MCF 10A (cell line): ENCODE data around the gene NDUFA7. TPM values are rescaled to one million over a fixed set of nuclear protein-coding genes. Genes with fewer than 3 reads are reported as not detected.

Experiments used
- BruUV-seq: library from RNA; stranded (reverse); fragments of 400-500 nt; replicated peaks from 2 replicates; lab custom pipeline; 2021; lab: Mats Ljungman, UMichigan
- CTCF ChIA-PET: fragments of 300-600 bp; sonication (Branson Sonifier 250); formaldehyde crosslinking; extraction: SDS; loops from one replicate; lab custom pipeline; 2021; ENCODE audit warnings: antibody characterized with exemption, inconsistent platforms; lab: Yijun Ruan, JAX
- POLR2A ChIA-PET: fragments of 300-600, 350-650 bp; sonication (Branson Sonifier 250); formaldehyde crosslinking; extraction: SDS; loops from one replicate; lab custom pipeline; 2020; ENCODE audit warnings: antibody characterized with exemption, inconsistent platforms; lab: Yijun Ruan, JAX
- DNase-seq: peaks from one replicate; pipeline ENCODE4 v3.0.0-alpha.2; 2018; ENCODE audit not compliant: unreplicated experiment
- H3K27ac Mint-ChIP-seq: one replicate; pipeline ENCODE4 v1.8.0; 2022; ENCODE audit warnings: mild to moderate bottlenecking, low read depth, mixed read lengths; ENCODE audit not compliant: unreplicated experiment
- H3K27me3 Mint-ChIP-seq: one replicate; pipeline ENCODE4 v1.8.0; 2022; ENCODE audit warnings: mixed read lengths; ENCODE audit not compliant: insufficient read depth, unreplicated experiment
- H3K36me3 Mint-ChIP-seq: one replicate; pipeline ENCODE4 v1.8.0; 2022; ENCODE audit warnings: mild to moderate bottlenecking, moderate library complexity, mixed read lengths; ENCODE audit not compliant: insufficient read depth, unreplicated experiment
- H3K4me1 Mint-ChIP-seq: one replicate; pipeline ENCODE4 v1.8.0; 2022; ENCODE audit warnings: mixed read lengths; ENCODE audit not compliant: insufficient read depth, unreplicated experiment
- H3K4me3 Mint-ChIP-seq: one replicate; pipeline ENCODE4 v1.8.0; 2022; ENCODE audit warnings: mild to moderate bottlenecking, moderate library complexity, mixed read lengths; ENCODE audit not compliant: unreplicated experiment
- H3K9me3 Mint-ChIP-seq: one replicate; pipeline ENCODE4 v1.8.0; 2022; ENCODE audit warnings: mixed read lengths; ENCODE audit not compliant: unreplicated experiment
- CTCF ChIP-seq: fragments of 200-600 bp; IDR thresholded peaks from one replicate; pipeline ENCODE4 v1.8.0; 2022; ENCODE audit warnings: antibody characterized with exemption, mild to moderate bottlenecking; ENCODE audit not compliant: unreplicated experiment
- intact Hi-C: fragments of 100-400 bp; cut with micrococcal nuclease; formaldehyde crosslinking; loops from 2 replicates; pipeline ENCODE4 v1.14.1; 2022
- total RNA-seq: library from RNA; stranded (reverse); gene quantifications from 2 replicates; pipeline ENCODE4 v1.2.3, GENCODE V29; 2022

NDUFA7 gene
- total RNA-seq, 1 experiment from 2014 or later: 91.8 TPM

DNA sequence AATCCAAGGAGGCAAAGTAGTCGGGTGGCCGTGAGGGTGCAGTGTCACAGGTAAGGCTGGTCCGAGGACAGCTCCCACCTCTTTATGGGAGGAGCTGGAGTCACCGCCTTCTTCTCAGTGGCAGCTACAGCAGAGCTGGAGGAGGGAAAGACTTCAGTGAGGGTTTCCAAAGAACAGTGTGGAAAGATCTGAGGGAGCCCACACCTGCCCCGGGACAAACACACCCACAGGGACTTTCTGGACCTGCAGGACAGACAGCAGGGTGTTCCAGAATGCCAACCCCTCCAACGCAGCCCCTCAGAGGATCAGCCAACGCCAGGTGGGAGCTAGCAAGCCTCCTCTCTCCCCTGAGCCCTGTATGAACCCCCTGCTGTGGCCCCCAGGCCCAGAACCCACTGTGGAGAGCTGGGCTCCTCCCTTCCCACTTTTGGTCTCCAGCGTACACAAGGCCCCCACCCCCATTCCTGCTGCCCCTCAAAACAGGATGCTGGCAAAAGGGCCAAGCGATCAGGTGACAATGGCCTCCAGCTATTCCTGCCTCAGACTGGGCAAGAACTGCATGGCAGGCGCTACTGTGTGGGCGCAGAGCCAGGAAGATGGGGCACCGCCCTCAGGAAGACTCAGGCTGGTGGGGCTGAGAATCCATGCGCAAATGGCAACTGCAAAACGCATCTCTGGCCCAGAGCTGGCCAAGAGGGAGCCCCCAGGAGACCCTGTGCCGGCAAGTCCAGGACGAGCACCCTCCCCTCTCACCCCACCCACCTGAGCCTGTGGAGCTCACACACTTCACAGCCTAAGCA lies 9.5 kb downstream of the NDUFA7 start:
- CTCF ChIA-PET: interaction anchor here (0.7 to 0.9 kb wide), 4 partner anchors 42 to 266 kb away, joined by 3 to 6 read pairs (median 3); no protein-coding TSS in a partner anchor
- H3K36me3 Mint-ChIP-seq: peaks cover 65% of the 10 kb centered on the region
- intact Hi-C loops: no loop called here
- H3K4me1 Mint-ChIP-seq: peaks cover 15% of the 10 kb centered on the region
- no peak overlapping the region for H3K27ac Mint-ChIP-seq
- no peak for TF ChIP-seq CTCF
- no peaks in the 10 kb centered on the region for H3K27me3 Mint-ChIP-seq
- POLR2A ChIA-PET: interaction anchor here (0.6 to 2.1 kb wide), 3 partner anchors 9 to 21 kb away, joined by 3 to 20 read pairs (median 3); partner anchors contain the start of genes NDUFA7 and RPS28
- H3K4me3 Mint-ChIP-seq: no peak overlapping the region
- no TSS peak for BruUV-seq
- no peaks in the 10 kb centered on the region for H3K9me3 Mint-ChIP-seq
- no peak for DNase-seq

DNA sequence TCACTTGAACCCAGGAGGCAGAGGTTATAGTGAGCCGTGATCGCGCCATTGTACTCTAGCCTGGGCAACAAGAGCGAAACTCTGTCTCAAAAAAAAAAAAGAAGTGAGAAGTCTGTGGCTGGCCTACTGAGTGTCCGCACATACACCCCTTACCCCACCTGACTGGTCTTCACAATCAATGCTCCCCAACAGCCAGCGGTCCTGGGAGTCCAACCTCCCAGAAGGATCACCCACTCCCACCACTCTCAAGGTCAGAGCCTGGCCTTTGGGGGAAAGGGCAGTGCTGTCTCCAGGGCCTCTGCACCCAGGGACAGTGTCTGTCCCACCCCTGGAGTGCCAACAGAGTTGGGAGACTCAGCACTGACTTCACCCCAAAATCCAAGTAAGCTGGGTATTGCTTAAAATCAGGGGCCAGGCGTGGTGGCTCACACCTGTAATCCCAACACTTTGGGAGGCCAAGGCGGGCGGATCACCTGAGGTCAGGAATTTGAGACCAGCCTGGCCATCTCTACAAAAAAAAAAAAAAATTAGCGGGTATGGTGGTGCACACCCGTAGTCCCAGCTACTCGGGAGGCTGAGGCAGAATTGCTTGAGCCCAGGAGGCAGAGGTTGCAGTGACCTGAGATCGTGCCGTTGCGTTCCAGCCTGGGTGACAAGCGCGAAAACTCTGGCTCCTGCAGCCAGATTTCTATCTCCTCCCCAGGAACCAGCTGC lies 10.7 kb downstream of the NDUFA7 start:
- no peaks in the 10 kb centered on the region for H3K9me3 Mint-ChIP-seq
- H3K4me1 Mint-ChIP-seq: peaks cover 15% of the 10 kb centered on the region
- peaks cover 57% of the 10 kb centered on the region for H3K36me3 Mint-ChIP-seq
- DNase-seq: no peak
- CTCF ChIA-PET: interaction anchor here (0.9 to 1.3 kb wide), 4 partner anchors 9 to 271 kb away, joined by 3 to 9 read pairs (median 3); no protein-coding TSS in a partner anchor
- intact Hi-C loops: no loop called here
- H3K27me3 Mint-ChIP-seq: no peaks in the 10 kb centered on the region
- no peak overlapping the region for H3K4me3 Mint-ChIP-seq
- TF ChIP-seq CTCF: no peak
- no peak overlapping the region for H3K27ac Mint-ChIP-seq
- POLR2A ChIA-PET: interaction anchor here (1.1 to 2.1 kb wide), 2 partner anchors 10 to 16 kb away, joined by 3 to 20 read pairs; partner anchors contain the start of genes NDUFA7 and RPS28
- no TSS peak for BruUV-seq

DNA sequence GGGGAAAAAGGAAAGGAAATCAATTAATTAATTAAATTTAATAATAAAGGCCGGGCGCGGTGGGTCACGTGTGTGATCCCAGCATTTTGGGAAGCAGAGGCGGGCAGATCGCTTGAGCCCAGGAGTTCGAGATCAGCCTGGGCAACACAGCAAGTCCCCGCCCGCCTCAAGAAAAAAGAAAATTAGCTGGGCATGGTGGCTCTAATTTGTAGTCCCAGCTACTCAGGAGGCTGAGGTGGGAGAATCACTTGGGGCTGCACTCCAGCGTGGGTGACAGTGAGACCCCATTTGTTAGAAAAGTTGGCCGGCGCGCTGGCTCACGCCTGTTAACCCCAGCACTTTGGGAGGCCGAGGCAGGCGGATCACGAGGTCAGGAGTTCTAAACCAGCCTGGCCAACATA lies 12.3 kb downstream of the NDUFA7 start:
- no TSS peak for BruUV-seq
- ChIA-PET CTCF (interaction anchor here (0.6 to 1.2 kb wide), 3 partner anchors 273 to 1480 kb away, joined by 3 to 4 read pairs (median 3); no protein-coding TSS in a partner anchor), POLR2A (interaction anchor here (1.1 to 4.7 kb wide), 2 partner anchors 12 to 134 kb away, joined by 4 to 30 read pairs; partner anchors contain the start of genes NDUFA7 and RPS28)
- Mint-ChIP-seq H3K27me3 (no peaks in the 10 kb centered on the region), H3K36me3 (peaks cover 45% of the 10 kb centered on the region), H3K4me3 (peak overlapping the region; percentile 86), H3K9me3 (no peaks in the 10 kb centered on the region), H3K27ac (peak overlapping the region; percentile 9), H3K4me1 (peaks cover 15% of the 10 kb centered on the region)
- intact Hi-C loops: no loop called here
- TF ChIP-seq CTCF: no peak
- DNase-seq: no peak
